HG02973 (cell line): ENCODE data around the gene RWDD3.

Experiments
- ATAC-seq: cut with Tn5 transposase; IDR thresholded peaks from one replicate; pipeline ENCODE4 v1.9.1; 2021; ENCODE audit warnings: moderate library complexity; ENCODE audit not compliant: unreplicated experiment

RWDD3 gene

DNA sequence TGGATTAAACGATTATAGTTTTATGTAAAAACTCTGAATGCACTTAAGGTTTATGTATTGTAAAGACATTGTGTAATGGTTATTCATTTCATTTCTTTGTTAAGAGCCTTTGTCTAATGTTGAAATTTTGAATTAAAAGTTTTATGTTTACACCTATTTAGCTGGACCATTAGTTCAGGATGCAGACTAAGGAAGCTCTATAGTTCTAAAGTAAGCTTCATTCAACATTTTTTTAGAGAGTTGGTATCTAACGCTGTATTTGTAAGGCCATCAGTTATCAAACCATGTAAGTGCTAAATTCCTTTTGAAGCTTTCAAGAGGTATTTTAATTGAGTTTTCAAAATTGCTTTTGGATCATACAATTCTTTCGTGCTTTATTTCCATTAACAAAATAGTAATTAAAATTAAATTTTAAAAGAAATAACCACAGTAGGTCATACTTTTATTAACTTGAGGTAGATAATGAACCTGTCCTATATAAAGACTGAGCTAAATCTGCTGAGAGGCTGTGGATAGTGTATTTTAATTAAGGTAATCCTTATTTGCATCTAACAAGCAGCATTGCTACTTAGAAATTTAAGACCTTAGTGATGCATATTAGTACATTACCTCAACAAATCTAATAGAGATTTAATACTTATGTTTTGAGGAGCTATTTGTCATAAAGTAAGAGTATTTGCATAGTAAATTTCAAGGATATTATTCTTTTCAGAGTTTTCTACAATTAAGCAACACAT lies 47.9 kb downstream of the RWDD3 start:
- ATAC-seq, result no peak

DNA sequence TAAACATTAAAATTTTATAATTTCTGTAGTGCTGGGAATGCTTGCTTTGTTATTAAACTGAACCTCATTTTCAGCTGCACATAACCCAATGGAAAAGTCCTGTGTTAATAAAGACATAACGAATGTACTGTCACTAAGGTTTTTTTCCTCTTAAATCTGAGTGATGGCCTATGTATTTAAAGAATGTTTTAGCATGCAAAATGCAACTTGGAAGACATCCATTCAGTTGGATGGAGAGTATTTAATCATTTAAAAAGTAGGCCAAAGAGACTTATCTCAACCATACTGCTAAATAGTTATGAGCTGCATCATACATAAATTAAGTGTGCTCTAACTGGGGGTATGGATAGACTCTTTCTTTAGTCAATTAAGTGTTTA lies 48.5 kb downstream of the RWDD3 start:
- ATAC-seq, result no peak

DNA sequence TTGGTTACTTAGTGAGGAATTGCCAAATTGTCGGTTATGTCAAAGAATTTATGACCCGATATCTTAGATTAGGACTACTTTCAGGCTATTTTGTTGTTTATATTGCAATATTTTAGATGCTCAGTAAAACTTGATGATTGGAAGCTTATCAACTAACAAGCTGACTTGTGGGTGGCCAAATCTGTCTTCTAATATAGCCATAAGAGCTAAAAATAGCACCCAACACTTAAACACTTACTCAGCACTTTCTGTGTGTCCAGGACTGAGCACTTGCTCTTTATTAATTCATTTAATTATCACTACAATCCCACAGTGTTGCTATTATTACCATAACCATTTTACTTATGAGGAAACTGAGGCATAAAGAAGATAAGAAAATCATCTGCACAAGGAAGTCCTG lies 50.4 kb downstream of the RWDD3 start:
- no peak for ATAC-seq

- no peak for ATAC-seq
Measured at GRCh38 chr1:95286479-95286878, 52.5 kb downstream of the RWDD3 start.

- no peak for ATAC-seq
Measured at GRCh38 chr1:95287081-95287480, 53.1 kb downstream of the RWDD3 start.

- no peak for ATAC-seq
Measured at GRCh38 chr1:95287825-95288224, 53.8 kb downstream of the RWDD3 start.
